T1000 (cell line): ENCODE results near the gene WFIKKN2.
"Not testable (repeated sequence)": the region's sequence is repeated elsewhere in the genome, so short reads cannot be mapped to it uniquely, and the experiment has no call there.

Experiments
- DNase-seq: peaks from one replicate; lab custom pipeline; 2025; ENCODE audit warnings: mixed read lengths; lab: John Stamatoyannopoulos, UW

The WFIKKN2 gene

GRCh38 chr17:50855708-50856330, 20.4 kb downstream of the WFIKKN2 start:
- DNase-seq, result no peak

- DNase-seq, result no peak
These were observed 21.0 kb downstream of the WFIKKN2 start for GRCh38 chr17:50856431-50856830.

- DNase-seq, result no peak
These were observed 23.3 kb downstream of the WFIKKN2 start for GRCh38 chr17:50858486-50859225.

GRCh38 chr17:50859727-50860126, 24.3 kb downstream of the WFIKKN2 start:
- not testable (repeated sequence) for DNase-seq

- DNase-seq, result no peak
These were observed 25.9 kb downstream of the WFIKKN2 start for GRCh38 chr17:50861334-50861676.

- DNase-seq, result no peak
These were observed 26.6 kb downstream of the WFIKKN2 start for GRCh38 chr17:50861822-50862528.

GRCh38 chr17:50863221-50863843, 27.9 kb downstream of the WFIKKN2 start:
- DNase-seq, result no peak

GRCh38 chr17:50863931-50864330, 28.5 kb downstream of the WFIKKN2 start:
- no peak for DNase-seq

GRCh38 chr17:50864747-50865059, 29.3 kb downstream of the WFIKKN2 start:
- no peak for DNase-seq

GRCh38 chr17:50865060-50865867, 29.9 kb downstream of the WFIKKN2 start:
- DNase-seq, result peak; percentile 26

- DNase-seq, result no peak
These were observed 30.5 kb downstream of the WFIKKN2 start for GRCh38 chr17:50865868-50866260.

- peak; percentile 93 for DNase-seq
These were observed 31.0 kb downstream of the WFIKKN2 start, which contains the start of gene TOB1 for GRCh38 chr17:50866261-50866949. TSS of gene TOB1 (minus strand) at chr17:50866354. CDS start at chr17:50864017, 2,337 bp downstream.

- peak; percentile 68 for DNase-seq
These were observed 31.6 kb downstream of the WFIKKN2 start for GRCh38 chr17:50866950-50867362.

GRCh38 chr17:50867363-50868139, 32.2 kb downstream of the WFIKKN2 start:
- DNase-seq, result peak; percentile 85

GRCh38 chr17:50868140-50868438, 32.7 kb downstream of the WFIKKN2 start:
- no peak for DNase-seq

- no peak for DNase-seq
These were observed 33.2 kb downstream of the WFIKKN2 start for GRCh38 chr17:50868602-50869001.

- DNase-seq, result no peak
These were observed 36.0 kb downstream of the WFIKKN2 start for GRCh38 chr17:50871364-50871763.

- DNase-seq, result no peak
These were observed 36.5 kb downstream of the WFIKKN2 start for GRCh38 chr17:50871898-50872297.

GRCh38 chr17:50872710-50873424, 37.5 kb downstream of the WFIKKN2 start:
- DNase-seq, result no peak

- no peak for DNase-seq
These were observed 39.7 kb downstream of the WFIKKN2 start for GRCh38 chr17:50875074-50875473.
